HEK293 (cell line): Measurements from ENCODE around the gene MPDU1.

Experiments
- FEZF1 ChIP-seq: fragments of 450-650 bp; formaldehyde crosslinking; IDR thresholded peaks from 2 replicates; pipeline ENCODE4 v1.5.1; 2016; ENCODE audit warnings: missing biosample characterization, missing genetic modification characterization
- IKZF3 ChIP-seq: fragments of 450-650 bp; IDR thresholded peaks from 2 replicates; pipeline ENCODE4 v1.5.0; 2018; ENCODE audit warnings: missing biosample characterization, mild to moderate bottlenecking, missing genetic modification characterization, moderate library complexity
- KLF16 ChIP-seq: fragments of 450-650 bp; formaldehyde crosslinking; IDR thresholded peaks from 2 replicates; pipeline ENCODE4 v1.5.1; 2017; ENCODE audit warnings: missing biosample characterization, missing genetic modification characterization
- ZBTB1 ChIP-seq: fragments of 450-650 bp; formaldehyde crosslinking; IDR thresholded peaks from 2 replicates; pipeline ENCODE4 v1.5.1; 2016; ENCODE audit warnings: missing biosample characterization, missing genetic modification characterization
- ZBTB17 ChIP-seq: fragments of 450-650 bp; formaldehyde crosslinking; IDR thresholded peaks from 2 replicates; pipeline ENCODE4 v1.5.1; 2016; ENCODE audit warnings: missing biosample characterization, missing genetic modification characterization
- ZEB2 ChIP-seq: fragments of 450-650 bp; formaldehyde crosslinking; IDR thresholded peaks from 2 replicates; pipeline ENCODE4 v1.5.1; 2016; ENCODE audit warnings: missing biosample characterization, missing genetic modification characterization
- ZNF175 ChIP-seq: fragments of 450-650 bp; formaldehyde crosslinking; IDR thresholded peaks from 2 replicates; pipeline ENCODE4 v1.5.1; 2016; ENCODE audit warnings: missing biosample characterization, missing genetic modification characterization
- ZNF214 ChIP-seq: fragments of 450-650 bp; formaldehyde crosslinking; IDR thresholded peaks from 2 replicates; pipeline ENCODE4 v1.5.1; 2017; ENCODE audit warnings: missing biosample characterization, mild to moderate bottlenecking, missing genetic modification characterization, borderline replicate concordance
- ZNF292 ChIP-seq: fragments of 450-650 bp; formaldehyde crosslinking; IDR thresholded peaks from 2 replicates; pipeline ENCODE4 v1.5.1; 2016; ENCODE audit warnings: low read depth, missing biosample characterization, missing genetic modification characterization, borderline replicate concordance
- ZNF335 ChIP-seq: fragments of 450-650 bp; formaldehyde crosslinking; conservative IDR thresholded peaks from 2 replicates; pipeline ENCODE4 v1.5.1; 2016; ENCODE audit warnings: missing biosample characterization, missing genetic modification characterization
- ZNF37A ChIP-seq: fragments of 450-650 bp; IDR thresholded peaks from 2 replicates; pipeline ENCODE4 v1.5.1; 2018; ENCODE audit warnings: missing biosample characterization, missing genetic modification characterization
- ZNF394 ChIP-seq: fragments of 450-650 bp; formaldehyde crosslinking; IDR thresholded peaks from 2 replicates; pipeline ENCODE4 v1.5.1; 2016; ENCODE audit warnings: missing biosample characterization, missing genetic modification characterization, mild to moderate bottlenecking, moderate library complexity, borderline replicate concordance
- ZNF398 ChIP-seq: fragments of 450-650 bp; formaldehyde crosslinking; IDR thresholded peaks from 2 replicates; pipeline ENCODE4 v1.5.1; 2017; ENCODE audit warnings: missing biosample characterization, missing genetic modification characterization
- ZNF558 ChIP-seq: fragments of 450-650 bp; formaldehyde crosslinking; IDR thresholded peaks from 2 replicates; pipeline ENCODE4 v1.5.1; 2016; ENCODE audit warnings: missing biosample characterization, missing genetic modification characterization
- ZNF623 ChIP-seq: fragments of 450-650 bp; formaldehyde crosslinking; IDR thresholded peaks from 2 replicates; pipeline ENCODE4 v1.5.1; 2016; ENCODE audit warnings: missing biosample characterization, missing genetic modification characterization
- ZNF701 ChIP-seq: fragments of 450-650 bp; formaldehyde crosslinking; IDR thresholded peaks from 2 replicates; pipeline ENCODE4 v1.5.1; 2016; ENCODE audit warnings: missing biosample characterization, missing genetic modification characterization
- ZNF776 ChIP-seq: fragments of 450-650 bp; formaldehyde crosslinking; IDR thresholded peaks from 2 replicates; pipeline ENCODE4 v1.5.0; 2017; ENCODE audit warnings: missing biosample characterization, missing genetic modification characterization, borderline replicate concordance
- ZSCAN23 ChIP-seq: fragments of 450-650 bp; formaldehyde crosslinking; IDR thresholded peaks from 2 replicates; pipeline ENCODE4 v1.5.1; 2016; ENCODE audit warnings: missing biosample characterization, missing genetic modification characterization
- ZXDB ChIP-seq: fragments of 450-650 bp; formaldehyde crosslinking; IDR thresholded peaks from 2 replicates; pipeline ENCODE4 v1.5.1; 2016; ENCODE audit warnings: missing biosample characterization, missing genetic modification characterization
- TF ChIP-seq, protein P1 (sequence below): fragments of 450-650 bp; formaldehyde crosslinking; IDR thresholded peaks from 2 replicates; pipeline ENCODE4 v1.5.1; 2016; ENCODE audit warnings: missing biosample characterization, missing genetic modification characterization, borderline replicate concordance
- TF ChIP-seq, protein P2 (sequence below): fragments of 450-650 bp; formaldehyde crosslinking; IDR thresholded peaks from 2 replicates; pipeline ENCODE4 v1.5.1; 2016; ENCODE audit warnings: missing biosample characterization, missing genetic modification characterization
- TF ChIP-seq, protein P3 (sequence below): fragments of 450-650 bp; formaldehyde crosslinking; IDR thresholded peaks from 2 replicates; pipeline ENCODE4 v1.5.1; 2016; ENCODE audit warnings: missing biosample characterization, missing genetic modification characterization
- TF ChIP-seq, protein P4 (sequence below): fragments of 450-650 bp; formaldehyde crosslinking; IDR thresholded peaks from 2 replicates; pipeline ENCODE4 v1.5.1; 2016; ENCODE audit warnings: missing biosample characterization, missing genetic modification characterization
- TF ChIP-seq, protein P5 (sequence below): fragments of 450-650 bp; formaldehyde crosslinking; IDR thresholded peaks from 2 replicates; pipeline ENCODE4 v1.5.1; 2017; ENCODE audit warnings: missing biosample characterization, mild to moderate bottlenecking, missing genetic modification characterization, moderate library complexity
- TF ChIP-seq, protein P6 (sequence below): fragments of 450-650 bp; formaldehyde crosslinking; IDR thresholded peaks from 2 replicates; pipeline ENCODE4 v1.5.1; 2017; ENCODE audit warnings: missing biosample characterization, missing genetic modification characterization

The MPDU1 gene

GRCh38 chr17:7583253-7584109 lies at the start of gene MPDU1 (continued):
- TF ChIP-seq, protein P1, sequence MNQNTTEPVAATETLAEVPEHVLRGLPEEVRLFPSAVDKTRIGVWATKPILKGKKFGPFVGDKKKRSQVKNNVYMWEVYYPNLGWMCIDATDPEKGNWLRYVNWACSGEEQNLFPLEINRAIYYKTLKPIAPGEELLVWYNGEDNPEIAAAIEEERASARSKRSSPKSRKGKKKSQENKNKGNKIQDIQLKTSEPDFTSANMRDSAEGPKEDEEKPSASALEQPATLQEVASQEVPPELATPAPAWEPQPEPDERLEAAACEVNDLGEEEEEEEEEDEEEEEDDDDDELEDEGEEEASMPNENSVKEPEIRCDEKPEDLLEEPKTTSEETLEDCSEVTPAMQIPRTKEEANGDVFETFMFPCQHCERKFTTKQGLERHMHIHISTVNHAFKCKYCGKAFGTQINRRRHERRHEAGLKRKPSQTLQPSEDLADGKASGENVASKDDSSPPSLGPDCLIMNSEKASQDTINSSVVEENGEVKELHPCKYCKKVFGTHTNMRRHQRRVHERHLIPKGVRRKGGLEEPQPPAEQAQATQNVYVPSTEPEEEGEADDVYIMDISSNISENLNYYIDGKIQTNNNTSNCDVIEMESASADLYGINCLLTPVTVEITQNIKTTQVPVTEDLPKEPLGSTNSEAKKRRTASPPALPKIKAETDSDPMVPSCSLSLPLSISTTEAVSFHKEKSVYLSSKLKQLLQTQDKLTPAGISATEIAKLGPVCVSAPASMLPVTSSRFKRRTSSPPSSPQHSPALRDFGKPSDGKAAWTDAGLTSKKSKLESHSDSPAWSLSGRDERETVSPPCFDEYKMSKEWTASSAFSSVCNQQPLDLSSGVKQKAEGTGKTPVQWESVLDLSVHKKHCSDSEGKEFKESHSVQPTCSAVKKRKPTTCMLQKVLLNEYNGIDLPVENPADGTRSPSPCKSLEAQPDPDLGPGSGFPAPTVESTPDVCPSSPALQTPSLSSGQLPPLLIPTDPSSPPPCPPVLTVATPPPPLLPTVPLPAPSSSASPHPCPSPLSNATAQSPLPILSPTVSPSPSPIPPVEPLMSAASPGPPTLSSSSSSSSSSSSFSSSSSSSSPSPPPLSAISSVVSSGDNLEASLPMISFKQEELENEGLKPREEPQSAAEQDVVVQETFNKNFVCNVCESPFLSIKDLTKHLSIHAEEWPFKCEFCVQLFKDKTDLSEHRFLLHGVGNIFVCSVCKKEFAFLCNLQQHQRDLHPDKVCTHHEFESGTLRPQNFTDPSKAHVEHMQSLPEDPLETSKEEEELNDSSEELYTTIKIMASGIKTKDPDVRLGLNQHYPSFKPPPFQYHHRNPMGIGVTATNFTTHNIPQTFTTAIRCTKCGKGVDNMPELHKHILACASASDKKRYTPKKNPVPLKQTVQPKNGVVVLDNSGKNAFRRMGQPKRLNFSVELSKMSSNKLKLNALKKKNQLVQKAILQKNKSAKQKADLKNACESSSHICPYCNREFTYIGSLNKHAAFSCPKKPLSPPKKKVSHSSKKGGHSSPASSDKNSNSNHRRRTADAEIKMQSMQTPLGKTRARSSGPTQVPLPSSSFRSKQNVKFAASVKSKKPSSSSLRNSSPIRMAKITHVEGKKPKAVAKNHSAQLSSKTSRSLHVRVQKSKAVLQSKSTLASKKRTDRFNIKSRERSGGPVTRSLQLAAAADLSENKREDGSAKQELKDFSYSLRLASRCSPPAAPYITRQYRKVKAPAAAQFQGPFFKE (tag by site-specific recombination): no peak
- no peak for TF ChIP-seq ZNF776
- no peak for TF ChIP-seq ZNF398 (tag by site-specific recombination)
- peak; percentile 84 for TF ChIP-seq ZBTB17
- peak; percentile 34; the same call in 1 of the 2 replicates for TF ChIP-seq ZNF623 (tag by site-specific recombination)
- peak; percentile 74 for TF ChIP-seq ZXDB (tag by site-specific recombination)
- peak; percentile 63 for TF ChIP-seq ZNF394 (tag by site-specific recombination)
- no peak for TF ChIP-seq ZBTB1
- peak; percentile 94 for TF ChIP-seq ZEB2
- TF ChIP-seq ZNF37A (tag by site-specific recombination): no peak
- TF ChIP-seq ZNF701: no peak
- TF ChIP-seq, protein P2, sequence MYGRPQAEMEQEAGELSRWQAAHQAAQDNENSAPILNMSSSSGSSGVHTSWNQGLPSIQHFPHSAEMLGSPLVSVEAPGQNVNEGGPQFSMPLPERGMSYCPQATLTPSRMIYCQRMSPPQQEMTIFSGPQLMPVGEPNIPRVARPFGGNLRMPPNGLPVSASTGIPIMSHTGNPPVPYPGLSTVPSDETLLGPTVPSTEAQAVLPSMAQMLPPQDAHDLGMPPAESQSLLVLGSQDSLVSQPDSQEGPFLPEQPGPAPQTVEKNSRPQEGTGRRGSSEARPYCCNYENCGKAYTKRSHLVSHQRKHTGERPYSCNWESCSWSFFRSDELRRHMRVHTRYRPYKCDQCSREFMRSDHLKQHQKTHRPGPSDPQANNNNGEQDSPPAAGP: peak; percentile 81
- TF ChIP-seq ZNF214 (tag by site-specific recombination): no peak
- peak; percentile 13; the same call in 1 of the 2 replicates for TF ChIP-seq FEZF1 (tag by site-specific recombination)
- TF ChIP-seq ZNF292: no peak
- TF ChIP-seq ZNF175: no peak
- 0 out of 2 replicates have a peak, but pooled peaks have one; percentile 30 for TF ChIP-seq IKZF3 (tag by site-specific recombination)
- peak; percentile 75 for TF ChIP-seq ZNF558 (tag by site-specific recombination)
- TF ChIP-seq, protein P3, sequence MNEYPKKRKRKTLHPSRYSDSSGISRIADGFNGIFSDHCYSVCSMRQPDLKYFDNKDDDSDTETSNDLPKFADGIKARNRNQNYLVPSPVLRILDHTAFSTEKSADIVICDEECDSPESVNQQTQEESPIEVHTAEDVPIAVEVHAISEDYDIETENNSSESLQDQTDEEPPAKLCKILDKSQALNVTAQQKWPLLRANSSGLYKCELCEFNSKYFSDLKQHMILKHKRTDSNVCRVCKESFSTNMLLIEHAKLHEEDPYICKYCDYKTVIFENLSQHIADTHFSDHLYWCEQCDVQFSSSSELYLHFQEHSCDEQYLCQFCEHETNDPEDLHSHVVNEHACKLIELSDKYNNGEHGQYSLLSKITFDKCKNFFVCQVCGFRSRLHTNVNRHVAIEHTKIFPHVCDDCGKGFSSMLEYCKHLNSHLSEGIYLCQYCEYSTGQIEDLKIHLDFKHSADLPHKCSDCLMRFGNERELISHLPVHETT (tag by site-specific recombination): peak; percentile 91
- TF ChIP-seq ZSCAN23: 0 out of 2 replicates have a peak, but pooled peaks have one; percentile 49
- TF ChIP-seq, protein P4, sequence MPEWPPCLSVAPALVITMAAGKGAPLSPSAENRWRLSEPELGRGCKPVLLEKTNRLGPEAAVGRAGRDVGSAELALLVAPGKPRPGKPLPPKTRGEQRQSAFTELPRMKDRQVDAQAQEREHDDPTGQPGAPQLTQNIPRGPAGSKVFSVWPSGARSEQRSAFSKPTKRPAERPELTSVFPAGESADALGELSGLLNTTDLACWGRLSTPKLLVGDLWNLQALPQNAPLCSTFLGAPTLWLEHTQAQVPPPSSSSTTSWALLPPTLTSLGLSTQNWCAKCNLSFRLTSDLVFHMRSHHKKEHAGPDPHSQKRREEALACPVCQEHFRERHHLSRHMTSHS (tag by site-specific recombination): no peak
- TF ChIP-seq, protein P5, sequence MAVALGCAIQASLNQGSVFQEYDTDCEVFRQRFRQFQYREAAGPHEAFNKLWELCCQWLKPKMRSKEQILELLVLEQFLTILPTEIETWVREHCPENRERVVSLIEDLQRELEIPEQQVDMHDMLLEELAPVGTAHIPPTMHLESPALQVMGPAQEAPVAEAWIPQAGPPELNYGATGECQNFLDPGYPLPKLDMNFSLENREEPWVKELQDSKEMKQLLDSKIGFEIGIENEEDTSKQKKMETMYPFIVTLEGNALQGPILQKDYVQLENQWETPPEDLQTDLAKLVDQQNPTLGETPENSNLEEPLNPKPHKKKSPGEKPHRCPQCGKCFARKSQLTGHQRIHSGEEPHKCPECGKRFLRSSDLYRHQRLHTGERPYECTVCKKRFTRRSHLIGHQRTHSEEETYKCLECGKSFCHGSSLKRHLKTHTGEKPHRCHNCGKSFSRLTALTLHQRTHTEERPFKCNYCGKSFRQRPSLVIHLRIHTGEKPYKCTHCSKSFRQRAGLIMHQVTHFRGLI (tag by site-specific recombination): no peak; the same call in 1 of the 2 replicates
- peak; percentile 95; the same call in 1 of the 2 replicates for TF ChIP-seq ZNF335 (tag by site-specific recombination)
- TF ChIP-seq, protein P6, sequence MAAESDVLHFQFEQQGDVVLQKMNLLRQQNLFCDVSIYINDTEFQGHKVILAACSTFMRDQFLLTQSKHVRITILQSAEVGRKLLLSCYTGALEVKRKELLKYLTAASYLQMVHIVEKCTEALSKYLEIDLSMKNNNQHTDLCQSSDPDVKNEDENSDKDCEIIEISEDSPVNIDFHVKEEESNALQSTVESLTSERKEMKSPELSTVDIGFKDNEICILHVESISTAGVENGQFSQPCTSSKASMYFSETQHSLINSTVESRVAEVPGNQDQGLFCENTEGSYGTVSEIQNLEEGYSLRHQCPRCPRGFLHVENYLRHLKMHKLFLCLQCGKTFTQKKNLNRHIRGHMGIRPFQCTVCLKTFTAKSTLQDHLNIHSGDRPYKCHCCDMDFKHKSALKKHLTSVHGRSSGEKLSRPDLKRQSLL: peak; percentile 5; the same call in 1 of the 2 replicates
- TF ChIP-seq KLF16 (tag by site-specific recombination): peak; percentile 81; the same call in 1 of the 2 replicates
